ENCODE results near the gene AHSA1.
A peak's percentile ranks its signal among the peaks of the same experiment; 100 is the strongest.
"Not testable (repeated sequence)": the region's sequence is repeated elsewhere in the genome, so short reads cannot be mapped to it uniquely, and the experiment has no call there.

Gene AHSA1

GRCh38 chr14:77457522-77458248 is at the start of gene AHSA1, which contains the start of gene VIPAS39:
AHSA1 (plus strand) TSS chr14:77458093; CDS start chr14:77458190, 97 bp downstream.
VIPAS39 (minus strand) TSS chr14:77457601; CDS start chr14:77454102, 3,499 bp downstream.
- peak; percentile 79 to 87 for DNase-seq (ENCODE audit: low read depth in 2 of 2)

GRCh38 chr14:77409131-77409533 is 48.8 kb upstream of the AHSA1 start:
- no peak for DNase-seq (ENCODE audit: low read depth in 2 of 2)

GRCh38 chr14:77415403-77416030 is 42.4 kb upstream of the AHSA1 start:
- DNase-seq (ENCODE audit: low read depth in 2 of 2): not testable (repeated sequence)

GRCh38 chr14:77416098-77416497 is 41.8 kb upstream of the AHSA1 start:
- not testable (repeated sequence) for DNase-seq (ENCODE audit: low read depth in 2 of 2)

GRCh38 chr14:77416836-77417235 is 41.1 kb upstream of the AHSA1 start:
- no peak for DNase-seq (ENCODE audit: low read depth in 2 of 2)

GRCh38 chr14:77421201-77421600 is 36.7 kb upstream of the AHSA1 start:
- no peak for DNase-seq (ENCODE audit: low read depth in 2 of 2)

- no peak for DNase-seq (ENCODE audit: low read depth in 2 of 2)
Observed at GRCh38 chr14:77423423-77423822, 34.5 kb upstream of the AHSA1 start, which contains the start of gene NOXRED1. NOXRED1 (minus strand) TSS chr14:77423523; CDS start chr14:77422889, 634 bp downstream.

- DNase-seq (ENCODE audit: low read depth in 2 of 2): no peak
Observed at GRCh38 chr14:77424862-77425261, 33.0 kb upstream of the AHSA1 start.

- DNase-seq (ENCODE audit: low read depth in 2 of 2): no peak
Observed at GRCh38 chr14:77426396-77426795, 31.5 kb upstream of the AHSA1 start.

- no peak for DNase-seq (ENCODE audit: low read depth in 2 of 2)
Observed at GRCh38 chr14:77436042-77436441, 21.9 kb upstream of the AHSA1 start.

- no peak for DNase-seq (ENCODE audit: low read depth in 2 of 2)
Observed at GRCh38 chr14:77438596-77438995, 19.3 kb upstream of the AHSA1 start.

GRCh38 chr14:77439861-77440260 is 18.0 kb upstream of the AHSA1 start:
- DNase-seq (ENCODE audit: low read depth in 2 of 2): no peak

- no peak for DNase-seq (ENCODE audit: low read depth in 2 of 2)
Observed at GRCh38 chr14:77442196-77442595, 15.7 kb upstream of the AHSA1 start.

GRCh38 chr14:77455966-77456640 is 1.8 kb upstream of the AHSA1 start:
- DNase-seq (ENCODE audit: low read depth in 2 of 2): no peak

- no peak for DNase-seq (ENCODE audit: low read depth in 2 of 2)
Observed at GRCh38 chr14:77457115-77457521, 775 bp upstream of the AHSA1 start.

GRCh38 chr14:77458249-77458950 is 507 bp downstream of the AHSA1 start:
- peak; percentile 5 to 23 for DNase-seq (ENCODE audit: low read depth in 2 of 2)

GRCh38 chr14:77459072-77459723 is 1.3 kb downstream of the AHSA1 start:
- DNase-seq (ENCODE audit: low read depth in 2 of 2): peak; percentile 46 to 55

- no peak for DNase-seq (ENCODE audit: low read depth in 2 of 2)
Observed at GRCh38 chr14:77467801-77468200, 9.9 kb downstream of the AHSA1 start.

GRCh38 chr14:77469067-77469505 is 11.2 kb downstream of the AHSA1 start:
- DNase-seq (ENCODE audit: low read depth in 2 of 2): no peak

GRCh38 chr14:77469539-77469938 is 11.6 kb downstream of the AHSA1 start:
- no peak for DNase-seq (ENCODE audit: low read depth in 2 of 2)

GRCh38 chr14:77470224-77470870 is 12.5 kb downstream of the AHSA1 start:
- no peak for DNase-seq (ENCODE audit: low read depth in 2 of 2)
